ENCODE results near the gene CWC15. TPM values are rescaled to one million over a fixed set of nuclear protein-coding genes. Genes with fewer than 3 reads are reported as not detected.

The CWC15 gene
- total and polyA plus RNA-seq, 9 of the 15 experiments (the other 6 are each of a cell fraction or from before 2014, with no cell fraction given): 47.3 to 168 (median 89.2) TPM

GRCh38 chr11:94928117-94928990 lies 45.0 kb downstream of the CWC15 start:
- FAIRE-seq: no peak

GRCh38 chr11:94926698-94927237 lies 46.6 kb downstream of the CWC15 start:
- H3K36me3 ChIP-seq (ENCODE audit: control insufficient read depth, insufficient read depth, low read length): no peaks in the 10 kb centered on the region
- POLR2A ChIA-PET: interaction anchor here (0.6 to 1.1 kb wide), 3 partner anchors 18 to 1720 kb away, joined by 3 read pairs; no protein-coding TSS in a partner anchor
- no peak overlapping the region for H2AFZ ChIP-seq (ENCODE audit: low read depth, low read length)
- 0 out of 2 replicates have a peak, but pooled peaks cover 3% of the 10 kb centered on the region for H3K9me3 ChIP-seq (replicated peaks; ENCODE audit: control insufficient read depth, insufficient read depth, low read depth, low read length)
- no peaks in the 10 kb centered on the region; a peak in 1 of 5 replicates for H3K4me1 ChIP-seq (replicated peaks in 1 of 2; ENCODE audit: control insufficient read depth in 2 of 2, insufficient read depth in 2 of 2, low read length in 2 of 2)
- FAIRE-seq: no peak
- intact Hi-C loops (cut with micrococcal nuclease): no loop called here
- WGBS (ENCODE audit: insufficient coverage, low coverage, missing lambda C conversion rate): 10% methylated on average over 6 of the region's 6 CpGs
- H3K79me2 ChIP-seq (ENCODE audit: control insufficient read depth, insufficient read depth, low read length): no peaks in the 10 kb centered on the region
- CTCF ChIA-PET (ENCODE audit: low intra/inter-chr PET ratio): no interaction called here
- no peak for DNase-seq (ENCODE audit: extremely low read depth in 1 of 4, low spot score in 3 of 4)
- H3K27ac ChIP-seq (ENCODE audit: extremely low read depth, low read depth, low read length): no peak overlapping the region
- no peak overlapping the region for H3K9ac ChIP-seq (ENCODE audit: insufficient read depth in 1 of 2, low read depth in 2 of 2, low read length in 2 of 2)
- peaks cover 3 to 7% of the 10 kb centered on the region in 2 experiments; a peak in 3 of 5 replicates for H3K27me3 ChIP-seq (ENCODE audit: control insufficient read depth in 2 of 2, insufficient read depth in 2 of 2, low read length in 2 of 2)
- no TSS peak for BruUV-seq (replicated peaks)
- H3K9me1 ChIP-seq (ENCODE audit: control insufficient read depth, insufficient read depth, low read length): no peaks in the 10 kb centered on the region
- in situ Hi-C loops (cut with MboI): no loop called here
- H3K4me2 ChIP-seq (ENCODE audit: insufficient read depth, low read length): no peak overlapping the region
- no peak for ATAC-seq
- H3K4me3 ChIP-seq: no peak overlapping the region
- no peaks in the 10 kb centered on the region for H4K20me1 ChIP-seq (replicated peaks; ENCODE audit: control insufficient read depth, insufficient read depth, low read length)
- TF ChIP-seq PATZ1 (CRISPR knock-in tag; IDR thresholded peaks at IDR 0.05; ENCODE audit: borderline replicate concordance): no peak
- TF ChIP-seq SIX5 (IDR thresholded peaks at IDR 0.05; ENCODE audit: borderline replicate concordance in 1 of 2, insufficient read depth in 1 of 2, low read depth in 1 of 2, low read length in 2 of 2): no peak
- no peak for TF ChIP-seq MNT (conservative IDR thresholded peaks at IDR 0.05)
- TF ChIP-seq MIER1 (IDR thresholded peaks at IDR 0.05; ENCODE audit: low read depth): no peak

More at GRCh38 chr11:94928117-94928990, 45.0 kb downstream of the CWC15 start:
- Histone ChIP-seq H3K4me2 (ENCODE audit: insufficient read depth, low read length) (no peak overlapping the region), H2AFZ (ENCODE audit: low read depth, low read length) (no peak overlapping the region), H3K4me3 (no peak overlapping the region), H3K9me3 (replicated peaks; ENCODE audit: control insufficient read depth, insufficient read depth, low read depth, low read length) (0 out of 2 replicates have a peak, but pooled peaks cover 3% of the 10 kb centered on the region), H4K20me1 (replicated peaks; ENCODE audit: control insufficient read depth, insufficient read depth, low read length) (no peaks in the 10 kb centered on the region), H3K4me1 (replicated peaks in 1 of 2; ENCODE audit: control insufficient read depth in 2 of 2, insufficient read depth in 2 of 2, low read length in 2 of 2) (no peaks in the 10 kb centered on the region; a peak in 1 of 5 replicates), H3K9ac (ENCODE audit: insufficient read depth in 1 of 2, low read depth in 2 of 2, low read length in 2 of 2) (no peak overlapping the region), H3K79me2 (ENCODE audit: control insufficient read depth, insufficient read depth, low read length) (no peaks in the 10 kb centered on the region), H3K27ac (ENCODE audit: extremely low read depth, low read depth, low read length) (no peak overlapping the region), H3K9me1 (ENCODE audit: control insufficient read depth, insufficient read depth, low read length) (no peaks in the 10 kb centered on the region), H3K27me3 (ENCODE audit: control insufficient read depth in 2 of 2, insufficient read depth in 2 of 2, low read length in 2 of 2) (no peaks in the 10 kb centered on the region; a peak in 2 of 5 replicates), H3K36me3 (ENCODE audit: control insufficient read depth, insufficient read depth, low read length) (no peaks in the 10 kb centered on the region)
- ChIA-PET POLR2A (interaction anchor here (0.9 kb wide), 1 partner anchor 10 kb away, joined by 3 read pairs; no protein-coding TSS in a partner anchor), CTCF (ENCODE audit: low intra/inter-chr PET ratio) (no interaction called here)
- BruUV-seq (replicated peaks): no TSS peak
- no peak for DNase-seq (ENCODE audit: extremely low read depth in 1 of 4, low spot score in 3 of 4)
- intact Hi-C loops (cut with micrococcal nuclease) (no loop called here), in situ Hi-C loops (cut with MboI) (no loop called here)
- TF ChIP-seq HMG20A (CRISPR knock-in tag; conservative IDR thresholded peaks at IDR 0.05) (no peak), ZNF785 (CRISPR knock-in tag; IDR thresholded peaks at IDR 0.05) (no peak), PHTF2 (CRISPR knock-in tag; IDR thresholded peaks at IDR 0.05) (no peak), PHB2 (IDR thresholded peaks at IDR 0.05; ENCODE audit: low read depth) (no peak), ZNF431 (CRISPR knock-in tag; IDR thresholded peaks at IDR 0.05) (no peak)
- ATAC-seq: no peak
- WGBS (ENCODE audit: insufficient coverage, low coverage, missing lambda C conversion rate): 9% methylated on average over 1 of the region's 1 CpG
